Thymus (tissue), 11 donors: ENCODE data around the gene ZSWIM4. TPM values are rescaled to one million over a fixed set of nuclear protein-coding genes. Genes with fewer than 3 reads are reported as not detected.
"Not testable (repeated sequence)": the region's sequence is repeated elsewhere in the genome, so short reads cannot be mapped to it uniquely, and the experiment has no call there.

Experiments
- DNase-seq, 9 donors: peaks; one replicate each; pipeline ENCODE4 v3.0.0-alpha.2; 2013; ENCODE audit warnings: low spot score in 9 of 9, low read depth in 6 of 9, missing footprints in 1 of 9
- H3K27ac ChIP-seq, 2 donors: one replicate each; pipeline ENCODE4 v1.5.1; 2013; ENCODE audit warnings: control low read depth in 1 of 2, low read depth in 1 of 2, low read length in 1 of 2, mild to moderate bottlenecking in 1 of 2, moderate library complexity in 1 of 2
- H3K27me3 ChIP-seq, 2 donors: one replicate each; pipeline ENCODE4 v1.5.1; 2013; ENCODE audit warnings: low read length in 1 of 2; ENCODE audit not compliant: control insufficient read depth in 2 of 2, insufficient read depth in 1 of 2
- H3K36me3 ChIP-seq, 2 donors: one replicate each; pipeline ENCODE4 v1.5.1; 2013; ENCODE audit warnings: low read length in 1 of 2, mild to moderate bottlenecking in 1 of 2, moderate library complexity in 1 of 2; ENCODE audit not compliant: control insufficient read depth in 2 of 2, insufficient read depth in 2 of 2
- H3K4me1 ChIP-seq, 2 donors: one replicate each; pipeline ENCODE4 v1.5.1; 2013; ENCODE audit warnings: low read length in 2 of 2; ENCODE audit not compliant: control insufficient read depth in 2 of 2, insufficient read depth in 2 of 2
- H3K4me3 ChIP-seq, 2 donors: one replicate each; pipeline ENCODE4 v1.5.1; 2013; ENCODE audit warnings: low read length in 2 of 2, control low read depth in 1 of 2, mild to moderate bottlenecking in 1 of 2
- H3K9me3 ChIP-seq, 2 donors: one replicate each; pipeline ENCODE4 v1.5.1; 2013; ENCODE audit warnings: low read length in 1 of 2, mild to moderate bottlenecking in 1 of 2; ENCODE audit not compliant: control insufficient read depth in 2 of 2, insufficient read depth in 1 of 2
- WGBS: extraction: QIAGEN DNeasy Blood & Tissue Kit; methylation state at CpG from one replicate; pipeline ENCODE4 v1.1.7; 2013; 5-methylcytosine and 5-hydroxymethylcytosine counted together
- polyA plus RNA-seq: library from polyadenylated mRNA; stranded (reverse); fragments of 200-250 nt; gene quantifications from one replicate; pipeline ENCODE4 v1.2.3, GENCODE V29; 2013
- total RNA-seq: library from RNA; stranded (reverse); fragments of 120-200 nt; gene quantifications from one replicate; pipeline ENCODE4 v1.2.4, GENCODE V29; 2013
- donor health status: healthy.

The ZSWIM4 gene
- total and polyA plus RNA-seq, 2 donors = 1.7 to 3.3 TPM

GRCh38 chr19:13770013-13770635 is 25.1 kb upstream of the ZSWIM4 start:
- H3K36me3 ChIP-seq = peaks cover 14 to 33% of the 10 kb centered on the region in 2 donors
- no peaks in the 10 kb centered on the region for H3K27me3 ChIP-seq
- no peaks in the 10 kb centered on the region for H3K9me3 ChIP-seq
- no peak overlapping the region for H3K4me3 ChIP-seq
- 98% methylated on average over 16 of the region's 16 CpGs for WGBS
- no peak for DNase-seq
- peaks cover 8% of the 10 kb centered on the region in 2 donors for H3K4me1 ChIP-seq
- H3K27ac ChIP-seq = no peak overlapping the region

GRCh38 chr19:13774217-13775191 is 20.7 kb upstream of the ZSWIM4 start, which contains the start of gene C19orf53:
Gene C19orf53, plus strand, starts transcription at chr19:13774456. Its CDS starts 22 bp downstream, at chr19:13774478.
- no peaks in the 10 kb centered on the region for H3K27me3 ChIP-seq
- peak; percentile 73 to 94 (median 88) for DNase-seq
- peak within 1 kb of the TSS; percentile 90 to 91 for H3K27ac ChIP-seq
- peak within 1 kb of the TSS; percentile 82 to 92 for H3K4me3 ChIP-seq
- WGBS = under 1% methylated on average over 61 of the region's 61 CpGs
- H3K4me1 ChIP-seq = peaks cover 7 to 12% of the 10 kb centered on the region in 2 donors
- peaks cover 35 to 45% of the 10 kb centered on the region in 2 donors for H3K36me3 ChIP-seq
- H3K9me3 ChIP-seq = no peaks in the 10 kb centered on the region

- Histone ChIP-seq H3K27ac (no peak overlapping the region), H3K4me1 (peaks cover 7 to 17% of the 10 kb centered on the region in 2 donors), H3K27me3 (no peaks in the 10 kb centered on the region), H3K9me3 (no peaks in the 10 kb centered on the region), H3K36me3 (peaks cover 32% of the 10 kb centered on the region in 2 donors), H3K4me3 (no peak overlapping the region)
- 97% methylated on average over 9 of the region's 9 CpGs for WGBS
- no peak for DNase-seq
Observed at GRCh38 chr19:13778398-13778797, 16.8 kb upstream of the ZSWIM4 start.

- DNase-seq = no peak
- H3K36me3 ChIP-seq = peaks cover 32% of the 10 kb centered on the region in 2 donors
- H3K4me3 ChIP-seq = no peak overlapping the region
- H3K9me3 ChIP-seq = no peaks in the 10 kb centered on the region
- no peaks in the 10 kb centered on the region for H3K27me3 ChIP-seq
- no peak overlapping the region for H3K27ac ChIP-seq
- WGBS = 92% methylated on average over 6 of the region's 6 CpGs
- peaks cover 5 to 20% of the 10 kb centered on the region in 2 donors for H3K4me1 ChIP-seq
Observed at GRCh38 chr19:13778847-13779246, 16.4 kb upstream of the ZSWIM4 start.

GRCh38 chr19:13779794-13780193 is 15.4 kb upstream of the ZSWIM4 start:
- H3K4me1 ChIP-seq = peaks cover 5 to 30% of the 10 kb centered on the region in 2 donors
- H3K27ac ChIP-seq = not testable (repeated sequence)

GRCh38 chr19:13781547-13781946 is 13.7 kb upstream of the ZSWIM4 start:
- 71% methylated on average over 5 of the region's 5 CpGs for WGBS
- Histone ChIP-seq H3K36me3 (peaks cover 27 to 29% of the 10 kb centered on the region in 2 donors), H3K4me1 (peaks cover 4 to 24% of the 10 kb centered on the region in 2 donors), H3K27ac (no peak overlapping the region), H3K9me3 (no peaks in the 10 kb centered on the region), H3K4me3 (no peak overlapping the region), H3K27me3 (no peaks in the 10 kb centered on the region)
- no peak for DNase-seq

More at GRCh38 chr19:13779794-13780193, 15.4 kb upstream of the ZSWIM4 start:
- peaks cover 32% of the 10 kb centered on the region in 2 donors for H3K36me3 ChIP-seq
- not testable (repeated sequence) for H3K9me3 ChIP-seq, DNase-seq, H3K4me3 ChIP-seq, H3K27me3 ChIP-seq
- WGBS = 98% methylated on average over 8 of the region's 8 CpGs

- Histone ChIP-seq H3K4me1 (peaks cover 9 to 31% of the 10 kb centered on the region in 2 donors), H3K9me3 (no peaks in the 10 kb centered on the region), H3K4me3 (no peak overlapping the region), H3K36me3 (peaks cover 20 to 21% of the 10 kb centered on the region in 2 donors), H3K27me3 (no peaks in the 10 kb centered on the region), H3K27ac (no peak overlapping the region)
- no peak for DNase-seq
- 94% methylated on average over 8 of the region's 8 CpGs for WGBS
Observed at GRCh38 chr19:13782537-13782936, 12.7 kb upstream of the ZSWIM4 start.

- peaks cover 20 to 44% of the 10 kb centered on the region in 2 donors for H3K4me1 ChIP-seq
Observed at GRCh38 chr19:13783565-13784500, 11.4 kb upstream of the ZSWIM4 start.

More at GRCh38 chr19:13783565-13784500, 11.4 kb upstream of the ZSWIM4 start:
- Histone ChIP-seq H3K4me3 (no peak overlapping the region), H3K27me3 (no peaks in the 10 kb centered on the region), H3K9me3 (no peaks in the 10 kb centered on the region), H3K27ac (peak overlapping the region in 1 of 2 donors; percentile 37), H3K36me3 (peaks cover 7 to 8% of the 10 kb centered on the region in 2 donors)
- no peak for DNase-seq
- 88% methylated on average over 18 of the region's 18 CpGs for WGBS
